Mucosa of stomach (tissue), 1 donor: Measurements from ENCODE around the gene TSPAN18.
A peak's percentile ranks its signal among the peaks of the same experiment; 100 is the strongest.

Experiments used
- H3K27me3 ChIP-seq: one replicate; pipeline ENCODE4 v1.7.0; 2013; ENCODE audit warnings: mild to moderate bottlenecking, low read length; ENCODE audit not compliant: control insufficient read depth, insufficient read depth
- H3K36me3 ChIP-seq: one replicate; pipeline ENCODE4 v1.7.0; 2013; ENCODE audit warnings: low read length; ENCODE audit not compliant: control insufficient read depth, insufficient read depth
- H3K4me1 ChIP-seq: one replicate; pipeline ENCODE4 v1.7.0; 2013; ENCODE audit warnings: mild to moderate bottlenecking, low read length; ENCODE audit not compliant: control insufficient read depth, insufficient read depth
- H3K4me3 ChIP-seq: one replicate; pipeline ENCODE4 v1.7.0; 2013; ENCODE audit warnings: low read length
- H3K9ac ChIP-seq: one replicate; pipeline ENCODE4 v1.7.0; 2013; ENCODE audit warnings: mild to moderate bottlenecking, low read length, moderate library complexity
- H3K9me3 ChIP-seq: one replicate; pipeline ENCODE4 v1.7.0; 2013; ENCODE audit warnings: mild to moderate bottlenecking, low read length, moderate library complexity; ENCODE audit not compliant: control insufficient read depth
- donor health status: Pancreatic carcinoma.

Gene TSPAN18

GRCh38 chr11:44713022-44713421, 13.7 kb upstream of the TSPAN18 start:
- Histone ChIP-seq H3K27me3 (no peaks in the 10 kb centered on the region), H3K4me3 (no peak overlapping the region), H3K4me1 (no peaks in the 10 kb centered on the region)

GRCh38 chr11:44716256-44716655, 10.5 kb upstream of the TSPAN18 start:
- no peak overlapping the region for H3K4me3 ChIP-seq
- no peaks in the 10 kb centered on the region for H3K27me3 ChIP-seq
- H3K36me3 ChIP-seq, result no peaks in the 10 kb centered on the region
- no peak overlapping the region for H3K9ac ChIP-seq
- no peaks in the 10 kb centered on the region for H3K4me1 ChIP-seq
- no peaks in the 10 kb centered on the region for H3K9me3 ChIP-seq

More at GRCh38 chr11:44713022-44713421, 13.7 kb upstream of the TSPAN18 start:
- Histone ChIP-seq H3K36me3 (no peaks in the 10 kb centered on the region), H3K9ac (no peak overlapping the region), H3K9me3 (no peaks in the 10 kb centered on the region)

DNA sequence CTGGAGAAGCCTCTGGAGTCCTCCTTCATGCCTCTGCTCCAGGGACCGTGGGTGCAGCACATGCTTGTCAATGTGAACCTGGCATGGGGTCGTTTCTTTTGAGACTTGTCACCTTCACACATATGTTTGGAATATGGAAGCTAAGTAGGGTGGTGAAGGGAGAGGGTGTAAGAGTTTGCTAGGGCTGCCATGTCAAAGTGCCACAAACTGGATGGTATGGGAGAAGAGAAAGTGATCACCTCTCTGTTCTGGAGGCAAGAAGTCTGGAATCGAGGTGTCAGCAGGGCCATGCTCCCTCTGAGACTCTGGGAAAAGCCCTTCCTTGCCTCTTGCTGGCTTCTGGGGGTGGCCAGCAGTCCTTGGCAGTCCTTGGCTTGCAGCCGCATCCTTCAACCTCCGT, 8.7 kb upstream of the TSPAN18 start:
- H3K27me3 ChIP-seq, result peaks cover 4% of the 10 kb centered on the region
- H3K36me3 ChIP-seq, result no peaks in the 10 kb centered on the region
- no peaks in the 10 kb centered on the region for H3K4me1 ChIP-seq
- H3K9ac ChIP-seq, result no peak overlapping the region
- H3K4me3 ChIP-seq, result no peak overlapping the region
- H3K9me3 ChIP-seq, result no peaks in the 10 kb centered on the region

DNA sequence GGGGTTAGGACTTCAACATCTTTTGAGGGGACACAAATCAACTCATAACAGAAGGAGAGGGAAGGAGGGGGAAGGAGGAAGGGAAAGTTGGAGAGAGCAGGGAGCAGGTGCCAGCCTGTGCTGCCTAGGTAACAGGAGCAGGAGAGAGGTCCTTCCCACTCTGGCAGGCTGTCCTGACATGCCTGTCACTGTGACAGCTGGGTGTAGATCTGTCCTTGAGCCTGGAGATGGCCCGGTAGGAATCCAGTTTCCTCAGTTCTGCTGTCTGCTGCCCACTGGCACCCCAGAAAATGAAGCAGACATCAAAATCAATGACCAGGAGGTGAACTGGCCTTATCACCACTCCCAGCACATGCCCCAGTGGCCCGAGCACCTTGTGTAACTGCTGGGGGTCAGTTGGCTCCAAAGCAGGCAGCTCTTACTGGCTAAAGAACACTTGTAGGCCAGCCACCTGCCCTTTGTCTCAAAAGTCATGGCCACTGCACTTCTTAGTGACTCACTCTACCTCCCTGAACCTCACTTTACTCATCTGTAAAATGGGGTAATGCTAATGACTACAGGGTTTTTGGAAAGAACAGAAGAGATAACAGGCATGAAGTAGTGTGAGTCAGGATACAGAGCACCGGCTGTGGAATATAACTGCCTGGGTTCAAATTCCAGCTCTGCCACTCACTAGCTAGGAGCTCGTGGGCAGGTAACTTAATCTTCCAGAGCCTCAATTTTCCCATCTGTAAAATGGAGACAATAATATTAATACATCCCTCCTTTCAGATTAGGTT, 8.0 kb upstream of the TSPAN18 start:
- Histone ChIP-seq H3K27me3 (peaks cover 5% of the 10 kb centered on the region), H3K9ac (no peak overlapping the region), H3K9me3 (no peaks in the 10 kb centered on the region), H3K4me3 (no peak overlapping the region), H3K4me1 (no peaks in the 10 kb centered on the region), H3K36me3 (no peaks in the 10 kb centered on the region)

GRCh38 chr11:44725016-44725685, 1.6 kb upstream of the TSPAN18 start:
- Histone ChIP-seq H3K9me3 (no peaks in the 10 kb centered on the region), H3K4me3 (no peak overlapping the region), H3K9ac (no peak overlapping the region), H3K4me1 (peaks cover 17% of the 10 kb centered on the region), H3K36me3 (no peaks in the 10 kb centered on the region), H3K27me3 (peaks cover 53% of the 10 kb centered on the region)

- Histone ChIP-seq H3K9me3 (no peaks in the 10 kb centered on the region), H3K36me3 (no peaks in the 10 kb centered on the region), H3K4me1 (peaks cover 17% of the 10 kb centered on the region), H3K4me3 (no peak overlapping the region), H3K9ac (no peak overlapping the region), H3K27me3 (peaks cover 54% of the 10 kb centered on the region)
Observed at GRCh38 chr11:44725757-44726282, 942 bp upstream of the TSPAN18 start.

DNA sequence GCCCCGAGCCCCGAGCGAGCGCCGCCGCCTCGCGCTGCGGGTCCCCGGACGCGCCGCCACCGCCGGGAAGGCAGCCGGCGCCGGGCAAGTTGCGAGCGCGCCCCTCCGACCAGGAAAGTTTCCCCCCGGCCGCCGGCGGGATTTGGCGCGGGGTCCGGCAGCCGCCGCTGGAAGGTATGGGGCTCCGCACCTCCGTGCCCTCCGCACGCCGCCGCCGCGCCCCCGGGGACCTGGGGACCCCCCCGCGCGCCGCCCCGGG, 281 bp downstream of the TSPAN18 start:
- Histone ChIP-seq H3K4me3 (no peak overlapping the region), H3K4me1 (peaks cover 17% of the 10 kb centered on the region), H3K9me3 (no peaks in the 10 kb centered on the region), H3K36me3 (no peaks in the 10 kb centered on the region), H3K9ac (peak overlapping the region; percentile 61), H3K27me3 (peaks cover 54% of the 10 kb centered on the region)

GRCh38 chr11:44727373-44728287, 868 bp downstream of the TSPAN18 start:
- H3K27me3 ChIP-seq, result peaks cover 54% of the 10 kb centered on the region

GRCh38 chr11:44728491-44728910, 1.7 kb downstream of the TSPAN18 start:
- H3K4me3 ChIP-seq, result peak overlapping the region; percentile 19
- peaks cover 17% of the 10 kb centered on the region for H3K4me1 ChIP-seq
- H3K36me3 ChIP-seq, result no peaks in the 10 kb centered on the region
- H3K9me3 ChIP-seq, result no peaks in the 10 kb centered on the region
- H3K9ac ChIP-seq, result no peak overlapping the region
- peaks cover 50% of the 10 kb centered on the region for H3K27me3 ChIP-seq

More at GRCh38 chr11:44727373-44728287, 868 bp downstream of the TSPAN18 start:
- Histone ChIP-seq H3K4me1 (peaks cover 17% of the 10 kb centered on the region), H3K9me3 (no peaks in the 10 kb centered on the region), H3K36me3 (no peaks in the 10 kb centered on the region), H3K4me3 (peak overlapping the region; percentile 19), H3K9ac (peak overlapping the region; percentile 61)

- Histone ChIP-seq H3K9me3 (no peaks in the 10 kb centered on the region), H3K4me3 (no peak overlapping the region), H3K4me1 (peaks cover 17% of the 10 kb centered on the region), H3K9ac (no peak overlapping the region), H3K27me3 (peaks cover 50% of the 10 kb centered on the region), H3K36me3 (no peaks in the 10 kb centered on the region)
Observed at GRCh38 chr11:44729063-44729462, 2.3 kb downstream of the TSPAN18 start.

GRCh38 chr11:44729713-44730112, 3.0 kb downstream of the TSPAN18 start:
- H3K9ac ChIP-seq, result no peak overlapping the region
- peaks cover 17% of the 10 kb centered on the region for H3K4me1 ChIP-seq
- no peak overlapping the region for H3K4me3 ChIP-seq
- H3K9me3 ChIP-seq, result no peaks in the 10 kb centered on the region
- no peaks in the 10 kb centered on the region for H3K36me3 ChIP-seq
- peaks cover 50% of the 10 kb centered on the region for H3K27me3 ChIP-seq
